ENCODE measurements around the gene SURF4. TPM values are rescaled to one million over a fixed set of nuclear protein-coding genes. Genes with fewer than 3 reads are reported as not detected.
"Not testable (repeated sequence)": the region's sequence is repeated elsewhere in the genome, so short reads cannot be mapped to it uniquely, and the experiment has no call there.

SURF4 gene
- total RNA-seq, 1 donor from 2014 or later, result 211 TPM

DNA sequence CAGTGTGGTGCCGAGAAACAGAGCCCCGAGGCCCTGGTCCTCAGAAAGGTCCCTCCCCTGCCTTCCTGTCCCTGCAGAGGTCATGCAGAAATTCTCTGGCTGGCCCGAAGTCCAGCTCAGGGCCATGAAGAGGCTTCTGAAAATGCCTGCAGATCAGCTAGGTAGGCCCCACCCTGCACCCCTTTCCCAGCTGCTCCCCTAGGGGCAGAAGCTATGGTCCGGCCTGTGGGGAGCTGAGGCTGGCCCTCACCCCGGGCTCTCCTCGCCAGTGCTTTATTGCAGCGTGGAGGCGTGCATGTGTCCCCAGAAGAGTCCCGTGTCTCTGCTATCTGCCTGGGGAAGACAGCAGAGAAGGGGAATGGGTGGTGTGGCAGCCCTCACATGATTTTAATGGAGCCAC, 22.0 kb upstream of the SURF4 start:
- DNase-seq (ENCODE audit: low spot score), result no peak

DNA sequence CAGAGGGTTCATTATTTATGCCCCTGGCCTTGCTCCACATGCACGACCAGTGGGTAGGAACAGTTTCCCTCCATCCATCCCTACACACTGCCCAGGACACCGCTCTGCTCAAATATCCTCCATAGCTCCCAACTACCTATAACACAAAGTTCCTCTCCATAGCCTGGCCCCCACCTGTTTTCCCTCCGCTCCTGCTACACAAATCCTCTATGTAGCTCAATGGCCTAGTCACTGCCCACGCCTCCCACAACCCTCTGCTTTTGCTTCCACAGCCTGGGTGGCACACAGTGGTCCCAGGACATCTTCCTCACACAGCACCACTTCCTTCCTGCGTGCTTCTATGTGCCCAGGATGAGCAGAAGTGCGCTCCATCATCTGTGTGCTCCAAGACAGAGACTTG, 21.5 kb upstream of the SURF4 start:
- DNase-seq (ENCODE audit: low spot score), result no peak

DNA sequence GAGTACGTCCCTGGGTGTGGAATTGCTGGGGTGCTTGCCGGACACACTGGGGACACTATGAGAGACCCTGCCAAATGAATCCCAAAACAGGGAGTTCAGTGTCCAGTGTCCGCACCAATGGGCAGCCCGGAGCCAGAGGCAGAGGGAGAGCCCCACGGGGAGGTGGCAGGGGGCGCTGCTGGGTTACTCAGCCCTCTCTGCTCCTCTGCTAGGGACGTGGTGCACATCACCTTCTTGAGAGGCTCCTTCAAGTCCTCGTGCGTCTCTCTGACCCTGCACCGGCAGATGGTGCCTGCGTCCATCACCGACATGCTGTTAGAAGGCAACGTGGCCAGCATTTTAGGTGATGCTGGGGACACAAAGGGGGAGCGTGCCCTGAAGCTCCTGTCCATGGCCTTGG, 21.1 kb upstream of the SURF4 start:
- DNase-seq (ENCODE audit: low spot score), result no peak

DNA sequence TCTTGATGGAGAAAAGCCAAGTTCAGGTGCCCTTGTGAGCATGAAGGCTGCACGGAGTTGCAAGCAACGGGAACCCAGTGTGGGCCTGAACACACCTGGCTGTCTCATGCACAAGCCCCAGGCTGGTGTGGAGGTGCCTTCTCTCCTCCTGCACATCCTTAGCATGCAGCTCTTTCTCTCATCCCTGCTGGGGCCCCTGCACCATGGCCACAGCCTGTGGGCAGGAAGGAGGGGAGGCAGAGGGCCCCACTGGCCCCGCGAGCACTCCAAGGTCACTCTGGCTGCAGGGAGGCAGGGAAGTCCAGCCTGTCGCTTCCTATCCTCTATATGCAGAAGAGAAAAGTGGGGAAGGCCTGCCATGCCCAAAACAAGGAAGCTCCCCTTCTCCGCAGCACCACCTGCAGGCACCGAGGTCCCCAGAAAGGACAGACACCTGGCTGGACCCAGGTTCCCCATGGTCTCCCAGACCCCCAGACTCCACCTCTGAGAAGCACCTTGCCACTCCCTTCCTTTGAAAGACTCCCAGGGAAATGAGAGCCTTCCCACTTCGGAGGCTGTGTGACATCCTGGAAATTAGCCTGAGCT, 18.9 kb upstream of the SURF4 start:
- no peak for DNase-seq (ENCODE audit: low spot score)

DNA sequence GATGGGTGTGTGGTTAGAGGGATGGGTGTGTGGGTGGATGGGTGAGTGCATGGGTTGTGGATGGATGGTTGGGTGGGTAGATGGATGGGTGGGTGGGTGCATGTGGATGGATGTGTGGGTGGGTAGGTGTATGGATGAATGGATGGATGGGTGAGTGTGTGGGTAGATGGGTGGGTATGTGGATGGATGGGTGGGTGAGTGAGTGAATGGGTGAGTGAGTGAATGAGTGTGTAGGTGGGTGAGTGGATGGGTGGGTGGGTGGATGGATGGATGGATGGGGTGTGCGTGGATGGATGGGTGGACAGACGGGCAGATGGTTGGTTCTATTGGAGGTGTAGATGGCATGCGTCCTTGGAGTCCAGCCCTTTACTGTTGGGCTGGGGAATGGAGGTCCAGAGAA, 17.5 kb upstream of the SURF4 start:
- DNase-seq (ENCODE audit: low spot score), result no peak

DNA sequence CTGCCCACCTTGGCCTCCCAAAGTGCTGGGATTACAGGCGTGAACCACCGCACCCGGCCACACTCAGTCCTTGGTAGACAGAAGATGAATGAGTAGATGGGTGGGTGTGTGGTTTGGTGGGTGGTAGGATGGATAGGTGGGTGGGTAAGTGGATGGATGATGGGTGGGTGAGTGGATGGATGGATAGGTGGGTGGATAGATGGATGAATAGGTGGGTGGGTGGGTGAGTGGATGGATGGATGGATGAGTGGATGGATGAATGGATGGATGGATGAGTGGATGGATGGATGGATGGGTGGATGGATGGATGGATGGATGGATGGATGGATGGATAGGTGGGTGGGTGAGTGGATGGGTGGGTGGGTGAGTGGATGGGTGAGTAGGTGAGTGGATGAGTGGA, 16.4 kb upstream of the SURF4 start:
- DNase-seq (ENCODE audit: low spot score), result not testable (repeated sequence)

DNA sequence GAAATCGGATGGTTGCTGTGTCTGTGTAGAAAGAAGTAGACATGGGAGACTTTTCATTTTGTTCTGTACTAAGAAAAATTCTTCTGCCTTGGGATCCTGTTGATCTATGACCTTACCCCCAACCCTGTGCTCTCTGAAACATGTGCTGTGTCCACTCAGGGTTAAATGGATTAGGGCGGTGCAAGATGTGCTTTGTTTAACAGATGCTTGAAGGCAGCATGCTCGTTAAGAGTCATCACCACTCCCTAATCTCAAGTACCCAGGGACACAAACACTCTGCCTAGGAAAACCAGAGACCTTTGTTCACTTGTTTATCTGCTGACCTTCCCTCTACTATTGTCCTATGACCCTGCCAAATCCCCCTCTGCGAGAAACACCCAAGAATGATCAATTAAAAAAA, 15.6 kb upstream of the SURF4 start:
- DNase-seq (ENCODE audit: low spot score), result not testable (repeated sequence)

DNA sequence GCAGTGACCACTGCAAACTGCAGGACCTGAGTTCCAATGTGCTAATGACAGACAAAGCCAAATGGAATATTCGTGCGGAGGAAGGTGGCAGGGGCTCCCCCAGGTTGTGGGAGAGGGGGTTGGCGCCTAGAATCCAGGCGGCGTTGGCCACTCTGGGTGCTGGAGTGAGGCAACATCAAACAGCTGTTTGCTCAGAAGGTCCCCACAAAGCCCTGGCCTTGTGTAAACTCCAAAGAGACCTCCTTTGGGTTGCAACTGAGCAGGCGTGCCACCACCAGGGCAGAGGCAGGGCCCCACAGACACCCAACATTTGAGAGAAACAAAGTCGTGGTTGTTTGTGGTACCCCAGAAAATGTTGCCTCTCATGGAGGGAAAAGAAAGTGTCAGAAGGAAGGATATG, 14.9 kb upstream of the SURF4 start:
- no peak for DNase-seq (ENCODE audit: low spot score)

DNA sequence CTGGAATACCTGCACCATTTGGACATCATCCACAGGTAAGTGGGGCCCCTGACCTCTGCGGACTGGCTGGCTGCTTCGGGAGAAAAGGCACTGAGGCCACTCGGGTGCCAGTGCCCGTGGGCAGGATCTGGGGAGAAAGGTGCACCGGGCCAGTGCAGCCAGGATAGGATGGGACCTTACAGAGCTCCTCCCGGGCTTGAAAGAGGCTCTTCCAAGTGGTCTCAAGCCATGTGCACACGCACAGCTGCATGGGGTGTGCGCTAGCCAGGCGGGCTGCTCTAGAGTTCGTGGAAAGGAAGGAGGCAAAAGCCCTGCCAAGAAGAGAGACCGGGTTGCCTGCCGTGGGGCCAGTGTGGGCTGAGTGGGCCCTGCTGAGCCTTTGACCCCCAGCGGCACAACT, 13.7 kb upstream of the SURF4 start:
- no peak for DNase-seq (ENCODE audit: low spot score)

DNA sequence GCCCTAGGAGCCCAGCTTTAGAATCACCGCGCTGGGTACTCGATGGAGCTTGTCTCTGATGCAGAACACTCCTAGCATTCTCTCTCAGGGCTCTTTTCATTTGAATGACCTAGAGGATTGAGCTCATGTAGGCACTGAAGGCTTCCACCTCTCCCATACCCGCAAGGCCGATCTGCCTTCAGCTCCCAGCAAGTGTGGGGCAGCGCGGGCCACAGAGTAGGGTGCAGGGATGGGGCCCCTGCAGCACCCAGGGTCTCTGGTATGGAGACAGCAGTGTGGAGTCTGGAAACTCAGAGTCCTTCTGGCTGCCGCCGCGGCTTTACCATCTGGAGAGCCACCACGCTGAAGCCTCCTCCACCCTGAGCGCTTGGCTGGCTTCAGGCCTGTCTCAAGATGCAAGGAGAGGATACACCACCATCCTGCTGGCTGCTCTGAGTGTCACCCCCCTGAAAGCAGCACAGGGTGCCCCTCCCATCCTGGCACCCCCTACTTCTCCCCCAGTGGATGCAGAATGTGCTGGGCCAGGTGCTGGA, 13.2 kb upstream of the SURF4 start:
- DNase-seq (ENCODE audit: low spot score), result no peak

DNA sequence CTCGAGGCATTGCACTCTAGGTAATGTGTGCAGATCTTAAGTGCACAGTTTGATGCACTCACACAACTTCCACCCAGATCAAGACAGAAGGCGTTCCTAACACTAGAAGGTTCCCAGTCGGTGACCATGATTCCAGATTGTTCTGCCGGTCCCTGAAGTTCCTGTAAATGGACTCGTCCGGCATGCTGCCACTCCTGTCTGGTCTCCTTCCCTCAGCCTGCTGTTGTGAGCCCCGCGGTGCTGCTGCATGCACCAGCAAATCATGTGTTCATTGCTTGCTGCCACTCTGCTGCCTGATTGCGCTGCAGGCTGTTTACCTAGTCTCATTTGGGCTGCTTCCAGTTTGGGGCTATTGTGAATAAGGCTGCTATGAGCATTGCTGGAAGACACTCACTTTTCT, 11.8 kb upstream of the SURF4 start:
- DNase-seq (ENCODE audit: low spot score), result no peak

DNA sequence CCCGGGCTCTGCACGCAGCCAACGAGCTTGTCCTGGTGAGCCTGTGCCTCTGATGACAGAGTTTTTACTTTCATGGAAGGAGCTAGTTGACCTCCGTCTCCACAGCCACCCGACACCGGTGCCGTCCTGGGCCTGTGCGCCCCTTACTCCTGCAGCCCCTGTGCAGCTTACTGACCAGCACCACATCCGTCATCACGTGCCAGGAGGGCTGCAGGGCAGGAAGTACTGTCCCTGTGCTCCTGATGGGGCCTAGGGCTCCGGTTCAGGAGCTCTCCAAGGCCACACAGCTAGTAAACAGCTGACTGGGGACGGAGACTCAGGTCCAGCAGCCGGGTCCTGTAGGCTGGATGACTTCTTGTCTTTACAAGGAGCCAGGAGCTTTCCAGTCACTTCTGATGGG, 10.5 kb upstream of the SURF4 start:
- no peak for DNase-seq (ENCODE audit: low spot score)

DNA sequence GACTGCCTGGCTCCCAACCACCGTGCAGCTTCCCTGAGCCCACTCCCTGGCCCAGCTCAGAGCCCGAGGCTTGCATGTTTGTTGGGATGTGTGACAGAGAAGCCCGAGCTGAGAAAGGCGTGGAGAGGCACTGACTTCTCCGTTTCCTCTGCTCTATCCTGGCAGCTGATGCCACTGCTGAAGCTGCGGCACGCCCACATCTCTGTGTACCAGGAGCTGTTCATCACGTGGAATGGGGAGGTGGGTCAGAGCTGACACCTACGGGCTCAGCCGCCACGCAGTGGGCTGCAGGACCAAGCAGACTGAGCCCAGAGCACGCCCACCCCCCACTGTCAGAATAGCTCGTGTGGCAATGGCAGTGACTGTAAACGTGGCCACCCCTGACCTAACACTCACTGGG, 9.6 kb upstream of the SURF4 start:
- DNase-seq (ENCODE audit: low spot score), result no peak

DNA sequence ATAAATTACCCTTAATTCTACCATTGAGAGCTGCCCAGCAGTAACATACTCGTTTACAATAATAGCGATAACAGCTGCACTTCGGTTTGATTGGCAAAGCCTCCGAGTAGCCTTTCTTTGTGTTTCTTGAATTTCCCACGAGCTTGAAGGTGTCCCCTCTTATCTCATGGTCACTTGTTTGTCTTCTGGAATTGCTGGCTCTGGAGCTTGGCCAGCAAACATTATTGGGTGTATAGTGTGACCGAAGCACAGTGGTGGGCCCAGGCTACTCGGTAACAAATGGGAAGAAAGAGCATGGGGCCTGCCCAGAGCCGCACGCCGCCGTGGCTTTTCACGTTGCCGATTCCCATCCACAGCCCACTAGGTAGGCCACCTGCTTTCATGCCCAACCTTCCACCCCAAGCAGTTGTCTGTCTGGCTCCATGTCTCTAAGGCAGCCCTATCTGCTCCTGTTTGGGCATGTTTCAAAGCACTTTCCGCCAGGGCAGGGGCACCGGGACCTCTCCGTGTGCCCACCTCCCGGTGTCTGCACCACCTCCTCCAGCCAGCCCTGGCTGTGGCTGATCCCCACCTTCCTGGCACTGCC, 9.0 kb upstream of the SURF4 start:
- DNase-seq (ENCODE audit: low spot score), result no peak

DNA sequence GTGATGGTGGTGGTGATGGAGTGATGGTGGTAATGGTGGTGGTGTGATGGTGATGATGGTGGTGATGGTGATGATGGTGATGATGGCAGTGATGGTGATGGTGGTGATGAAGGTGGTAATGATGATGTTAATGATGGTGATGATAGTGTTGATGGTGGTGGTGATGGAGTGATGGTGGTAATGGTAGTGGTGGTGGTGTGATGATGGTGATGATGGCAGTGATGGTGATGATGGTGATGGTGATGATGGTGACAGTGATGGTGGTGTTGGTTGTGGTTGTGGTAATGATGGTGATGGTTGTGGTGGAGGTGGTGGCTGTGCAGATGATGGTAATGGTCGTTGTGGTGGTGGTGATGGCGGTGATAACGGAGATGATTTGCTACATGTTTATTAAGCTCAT, 7.6 kb upstream of the SURF4 start:
- no peak for DNase-seq (ENCODE audit: low spot score)

DNA sequence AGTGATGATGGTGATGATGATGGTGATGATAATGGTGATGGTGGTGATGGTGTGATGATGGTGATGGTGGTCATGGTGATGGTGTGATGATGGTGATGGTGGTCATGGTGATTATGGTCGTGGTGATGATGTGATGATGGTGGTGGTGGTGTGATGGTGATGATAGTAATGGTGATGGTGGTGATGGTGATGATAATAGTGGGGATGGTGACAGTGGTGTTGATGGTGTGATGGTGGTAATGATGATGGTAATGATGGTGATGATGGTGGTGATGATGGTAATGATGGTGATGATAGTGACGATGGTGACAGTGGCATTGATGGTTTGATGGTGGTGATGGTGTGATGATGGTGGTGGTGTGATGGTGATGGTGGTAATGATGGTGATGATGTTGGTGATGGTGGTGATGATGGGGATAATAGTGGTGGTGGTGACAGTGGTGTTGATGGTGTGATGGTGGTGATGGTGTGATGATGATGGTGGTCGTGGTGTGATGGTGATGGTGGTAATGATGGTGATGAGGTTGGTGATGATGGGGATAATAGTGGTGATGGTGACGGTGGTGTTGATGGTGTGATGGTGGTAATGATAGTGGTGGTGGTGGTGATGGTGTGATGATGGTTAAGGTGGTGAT, 6.8 kb upstream of the SURF4 start:
- DNase-seq (ENCODE audit: low spot score), result no peak

DNA sequence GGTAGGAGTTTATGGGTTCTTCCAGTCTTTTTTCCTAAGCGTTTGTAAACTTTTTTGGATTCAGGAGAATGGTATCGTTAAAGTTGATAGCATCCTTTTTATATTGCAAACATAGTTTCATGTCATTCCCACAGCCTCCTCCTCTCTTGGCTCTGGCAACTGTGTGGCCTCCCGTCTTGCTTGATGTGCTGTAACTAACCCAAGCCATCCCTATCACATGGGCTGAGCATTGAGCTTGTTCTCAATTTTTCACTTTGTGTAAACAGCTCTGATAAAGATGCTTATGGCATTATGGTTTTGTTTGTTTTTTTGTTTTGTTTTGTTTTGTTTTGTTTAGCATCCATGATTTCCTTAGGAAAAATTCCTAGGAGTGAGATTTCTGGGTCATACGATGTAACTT, 4.9 kb upstream of the SURF4 start:
- no peak for DNase-seq (ENCODE audit: low spot score)

DNA sequence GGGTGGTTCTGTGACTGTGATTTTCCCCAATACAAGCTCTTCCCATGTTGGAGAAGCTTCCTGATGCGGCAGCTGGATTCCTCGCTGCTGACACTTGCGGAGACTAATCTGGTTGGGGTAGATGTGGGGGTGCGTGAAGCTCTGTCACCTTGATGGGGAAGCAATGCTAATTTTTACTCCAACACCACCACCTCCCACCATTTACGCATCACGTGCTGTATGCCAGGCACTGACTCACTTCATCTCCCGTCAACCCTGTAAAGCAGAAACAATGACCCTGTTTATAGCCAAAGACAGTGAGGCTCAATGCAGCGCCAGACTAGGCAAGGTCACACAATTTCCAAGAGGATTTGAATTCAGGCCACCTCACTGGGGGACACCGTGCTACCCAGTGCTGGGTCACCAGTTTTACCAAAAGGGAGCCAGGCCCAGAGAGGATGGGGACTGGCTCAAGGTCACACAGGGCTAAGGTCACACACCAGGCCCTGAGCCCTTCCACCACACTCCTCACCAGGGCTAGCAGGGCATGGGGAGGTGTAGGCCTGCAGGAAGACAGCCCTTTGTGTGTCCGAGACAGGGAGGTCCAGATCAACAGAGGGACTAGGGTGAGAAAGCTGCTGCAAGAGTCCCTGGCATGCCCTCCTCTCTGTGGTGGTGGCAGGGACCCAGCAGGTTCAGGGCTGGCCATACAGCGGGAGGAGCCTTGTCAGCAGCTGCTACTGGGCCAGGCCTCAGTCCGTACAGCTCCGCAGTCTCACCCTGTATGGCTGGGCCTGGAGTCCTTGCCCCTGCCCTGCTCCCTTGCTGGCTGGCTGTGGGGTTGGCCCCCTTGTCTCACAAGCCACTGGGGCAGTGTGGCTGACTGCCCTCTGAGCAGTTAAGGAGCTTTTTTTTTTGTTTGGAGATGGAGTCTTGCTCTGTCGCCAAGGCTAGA, 3.6 kb upstream of the SURF4 start:
- no peak for DNase-seq (ENCODE audit: low spot score)

DNA sequence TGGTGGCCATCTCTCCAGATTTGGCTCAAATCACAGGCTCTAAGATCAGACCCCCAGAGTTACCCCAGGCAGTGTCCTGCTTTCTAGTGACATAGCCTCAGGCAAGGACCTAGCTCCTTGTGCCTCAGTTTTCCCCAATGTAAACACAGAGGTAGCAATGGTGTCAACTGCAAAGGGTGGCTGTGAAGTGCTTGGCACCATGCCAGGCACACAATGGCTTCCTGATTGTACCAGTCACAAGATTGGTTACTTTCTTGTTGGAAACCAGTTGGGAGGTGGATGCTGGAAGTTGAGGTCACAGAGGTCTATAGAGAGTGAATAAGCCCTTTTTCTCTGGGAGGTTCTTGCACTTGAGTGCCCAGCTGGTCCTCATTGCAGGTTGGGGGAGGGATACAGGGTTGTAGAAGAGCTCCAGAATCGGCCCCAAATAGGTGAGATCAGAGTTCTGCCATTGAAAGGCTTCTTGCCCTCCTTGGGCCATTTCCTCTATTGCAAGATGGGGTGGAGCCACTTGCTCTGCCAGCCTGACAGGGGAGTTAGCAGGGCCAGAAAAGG, 2.6 kb upstream of the SURF4 start:
- no peak for DNase-seq (ENCODE audit: low spot score)

DNA sequence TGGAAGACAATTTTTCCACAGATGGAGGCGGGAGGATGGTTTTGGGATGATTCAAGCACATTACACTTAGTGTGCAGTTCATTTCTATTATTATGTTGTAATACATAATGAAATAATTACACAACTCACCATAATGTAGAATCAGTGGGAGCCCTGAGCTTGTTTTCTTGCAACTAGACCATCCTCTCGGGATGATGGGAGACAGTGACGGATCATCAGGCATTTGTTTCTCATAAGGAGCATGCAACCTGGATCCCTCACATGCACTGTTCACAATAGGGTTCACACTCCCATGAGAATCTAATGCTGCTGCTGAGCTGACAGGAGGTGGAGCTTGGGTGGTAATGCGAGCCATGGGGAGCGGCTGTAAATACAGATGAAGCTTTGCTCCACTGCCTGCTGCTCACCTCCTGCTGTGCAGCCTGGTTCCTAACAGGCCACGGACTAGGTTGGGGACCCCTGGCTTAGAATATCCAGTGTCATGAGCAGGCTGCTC, 1.9 kb upstream of the SURF4 start:
- no peak for DNase-seq (ENCODE audit: low spot score)

DNA sequence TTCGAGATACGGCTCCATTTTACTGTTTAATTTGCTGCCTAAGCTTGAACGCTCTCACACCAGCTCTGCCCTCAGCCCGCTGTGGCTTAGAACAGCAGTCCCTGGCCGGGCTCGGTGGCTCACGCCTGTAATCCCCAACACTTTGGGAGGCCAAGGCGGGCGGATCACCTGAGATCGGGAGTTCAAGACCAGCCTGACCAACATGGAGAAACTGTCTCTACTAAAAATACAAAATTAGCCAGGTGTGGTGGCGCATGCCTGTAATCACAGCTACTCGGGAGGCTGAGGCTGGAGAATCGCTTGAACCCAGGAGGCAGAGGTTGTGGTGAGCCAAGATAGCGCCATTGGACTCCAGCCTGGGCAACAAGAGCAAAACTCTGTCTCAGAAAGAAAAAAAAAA, 1.4 kb upstream of the SURF4 start:
- not testable (repeated sequence) for DNase-seq (ENCODE audit: low spot score)
